CD4-positive, alpha-beta memory T cell (primary cell): ENCODE measurements around the gene RRP15. TPM values are rescaled to one million over a fixed set of nuclear protein-coding genes. Genes with fewer than 3 reads are reported as not detected.

ENCODE experiments used
- CTCF ChIA-PET: fragments of 350-600 bp; sonication (Branson Sonifier 250); formaldehyde crosslinking; loops from one replicate; lab custom pipeline; 2021; ENCODE audit warnings: inconsistent platforms; ENCODE audit not compliant: partially characterized antibody; lab: Charles Lee
- POLR2A ChIA-PET: fragments of 350-600 bp; sonication (Branson Sonifier 250); formaldehyde crosslinking; loops from one replicate; lab custom pipeline; 2021; ENCODE audit not compliant: partially characterized antibody; lab: Charles Lee
- DNase-seq, 5 donors: peaks; one replicate each; pipeline versions ENCODE4 v3.0.0 to v3.0.0-alpha.2; 2020 to 2022; ENCODE audit warnings: mixed read lengths in 1 of 5
- H3K27ac ChIP-seq: one replicate; pipeline ENCODE4 v1.7.0; 2013; ENCODE audit warnings: low read depth, low read length
- H3K27me3 ChIP-seq: 2 replicates; pipeline ENCODE4 v1.7.0; 2013; ENCODE audit warnings: mild to moderate bottlenecking, low read length, moderate library complexity; ENCODE audit not compliant: insufficient read depth
- H3K36me3 ChIP-seq: 2 replicates; pipeline ENCODE4 v1.7.0; 2013; ENCODE audit warnings: mild to moderate bottlenecking, low read length, moderate library complexity; ENCODE audit not compliant: insufficient read depth
- H3K4me1 ChIP-seq: 2 replicates; pipeline ENCODE4 v1.7.0; 2013; ENCODE audit warnings: mild to moderate bottlenecking, low read length, moderate library complexity; ENCODE audit not compliant: insufficient read depth
- H3K4me3 ChIP-seq, 2 donors: one replicate each; pipeline ENCODE4 v1.7.0; 2013; ENCODE audit warnings: low read length in 2 of 2, mild to moderate bottlenecking in 1 of 2
- H3K9me3 ChIP-seq, 2 donors: one replicate each; pipeline ENCODE4 v1.7.0; 2013; ENCODE audit warnings: low read length in 2 of 2, control low read depth in 1 of 2; ENCODE audit not compliant: control insufficient read depth in 1 of 2
- H3K27ac Mint-ChIP-seq, 7 donors: one replicate each; pipeline ENCODE4 v1.8.0; 2020 to 2021; ENCODE audit warnings: mixed read lengths in 7 of 7, mild to moderate bottlenecking in 6 of 7, inconsistent platforms in 3 of 7, moderate library complexity in 3 of 7
- H3K27me3 Mint-ChIP-seq, 2 donors: one replicate each; pipeline ENCODE4 v1.8.0; 2020 to 2021; ENCODE audit warnings: mixed read lengths in 2 of 2
- H3K36me3 Mint-ChIP-seq, 2 donors: one replicate each; pipeline ENCODE4 v1.8.0; 2020 to 2021; ENCODE audit warnings: mixed read lengths in 2 of 2, inconsistent platforms in 1 of 2, mild to moderate bottlenecking in 1 of 2
- H3K4me1 Mint-ChIP-seq, 4 donors: one replicate each; pipeline ENCODE4 v1.8.0; 2020 to 2021; ENCODE audit warnings: mixed read lengths in 4 of 4, mild to moderate bottlenecking in 1 of 4
- H3K4me3 Mint-ChIP-seq, 8 donors: one replicate each; pipeline ENCODE4 v1.8.0; 2020 to 2021; ENCODE audit warnings: mixed read lengths in 8 of 8, mild to moderate bottlenecking in 7 of 8, moderate library complexity in 6 of 8, inconsistent platforms in 3 of 8
- H3K9me3 Mint-ChIP-seq, 8 donors: one replicate each; pipeline ENCODE4 v1.8.0; 2020 to 2021; ENCODE audit warnings: mixed read lengths in 8 of 8, mild to moderate bottlenecking in 5 of 8, inconsistent platforms in 3 of 8, moderate library complexity in 1 of 8
- intact Hi-C: fragments of 100-400 bp; cut with micrococcal nuclease; formaldehyde crosslinking; loops from one replicate; pipeline ENCODE4 v1.15.1; 2023
- polyA plus RNA-seq, 2 donors: library from polyadenylated mRNA; unstranded; fragments of 300-500 nt; fragmentation: Illumina TruSeq; gene quantifications; one replicate each; pipeline ENCODE4 v1.2.3, GENCODE V29; 2021
- total RNA-seq, 2 experiments: library from RNA; stranded (reverse); gene quantifications; one replicate each; pipeline ENCODE4 v1.2.3, GENCODE V29; 2021

RRP15 gene
- total and polyA plus RNA-seq, 4 experiments from 2014 or later: 12.8 to 20.7 (median 15.5) TPM

GRCh38 chr1:218346391-218347204 lies 61.5 kb downstream of the RRP15 start:
- Histone ChIP-seq H3K9me3 (no peaks in the 10 kb centered on the region), H3K27me3 (no peaks in the 10 kb centered on the region), H3K27ac (no peak overlapping the region), H3K4me1 (peaks cover 43% of the 10 kb centered on the region), H3K4me3 (peak overlapping the region; percentile 40 to 47), H3K36me3 (no peaks in the 10 kb centered on the region)
- peaks cover 0 to 3% (median 0%) of the 10 kb centered on the region in 8 donors for H3K9me3 Mint-ChIP-seq
- ChIA-PET CTCF (interaction anchor here (1.1 to 1.2 kb wide), 2 partner anchors 11 to 25 kb away, joined by 3 read pairs; no protein-coding TSS in a partner anchor), POLR2A (interaction anchor here (2.8 kb wide), 1 partner anchor 61 kb away, joined by 7 read pairs; the partner anchor contains the start of gene RRP15)
- H3K27ac Mint-ChIP-seq: peak overlapping the region in 4 of 7 donors; percentile 37 to 89 (median 69)
- H3K4me1 Mint-ChIP-seq: peaks cover 26 to 38% (median 32%) of the 10 kb centered on the region in 4 donors
- peaks cover 0 to 7% of the 10 kb centered on the region in 2 donors for H3K36me3 Mint-ChIP-seq
- peaks cover 3 to 9% of the 10 kb centered on the region in 2 donors for H3K27me3 Mint-ChIP-seq
- DNase-seq: peak in 2 of 5 donors; percentile 7 to 8
- intact Hi-C loops: loop anchor here (5.0 kb wide), 1 partner anchor 826 kb away; the partner anchor contains the start of gene LYPLAL1
- H3K4me3 Mint-ChIP-seq: no peak overlapping the region

GRCh38 chr1:218347336-218347722 lies 62.2 kb downstream of the RRP15 start:
- no peak for DNase-seq
- intact Hi-C loops: loop anchor here (5.0 kb wide), 1 partner anchor 825 kb away; the partner anchor contains the start of gene LYPLAL1
- H3K27ac Mint-ChIP-seq: peak overlapping the region in 3 of 7 donors; percentile 33 to 49 (median 37)

GRCh38 chr1:218347723-218348627 lies 62.9 kb downstream of the RRP15 start:
- Mint-ChIP-seq H3K27me3 (peaks cover 3 to 9% of the 10 kb centered on the region in 2 donors), H3K4me3 (peak overlapping the region in 5 of 8 donors; percentile 15 to 61 (median 35)), H3K36me3 (no peaks in the 10 kb centered on the region), H3K4me1 (peaks cover 28 to 41% (median 34%) of the 10 kb centered on the region in 4 donors), H3K9me3 (peaks cover 0 to 3% (median 0%) of the 10 kb centered on the region in 8 donors), H3K27ac (peak overlapping the region in 3 of 7 donors; percentile 11 to 33 (median 19))
- ChIA-PET POLR2A (no interaction called here), CTCF (interaction anchor here (1.1 kb wide), 1 partner anchor 10 kb away, joined by 3 read pairs; no protein-coding TSS in a partner anchor)
- no peak for DNase-seq
- Histone ChIP-seq H3K27me3 (no peaks in the 10 kb centered on the region), H3K9me3 (no peaks in the 10 kb centered on the region), H3K4me1 (peaks cover 46% of the 10 kb centered on the region), H3K36me3 (no peaks in the 10 kb centered on the region), H3K4me3 (no peak overlapping the region), H3K27ac (no peak overlapping the region)
- intact Hi-C loops: loop anchor here (5.0 kb wide), 1 partner anchor 824 kb away; the partner anchor contains the start of gene LYPLAL1

More at GRCh38 chr1:218347336-218347722, 62.2 kb downstream of the RRP15 start:
- no peaks in the 10 kb centered on the region for H3K36me3 ChIP-seq
- peaks cover 46% of the 10 kb centered on the region for H3K4me1 ChIP-seq
- peaks cover 28 to 41% (median 34%) of the 10 kb centered on the region in 4 donors for H3K4me1 Mint-ChIP-seq
- H3K4me3 Mint-ChIP-seq: no peak overlapping the region
- H3K27ac ChIP-seq: no peak overlapping the region
- no peaks in the 10 kb centered on the region for H3K27me3 ChIP-seq
- CTCF ChIA-PET: interaction anchor here (1.1 to 1.2 kb wide), 2 partner anchors 11 to 25 kb away, joined by 3 read pairs; no protein-coding TSS in a partner anchor
- POLR2A ChIA-PET: interaction anchor here (2.8 kb wide), 1 partner anchor 62 kb away, joined by 7 read pairs; the partner anchor contains the start of gene RRP15
- peaks cover 0 to 3% (median 0%) of the 10 kb centered on the region in 8 donors for H3K9me3 Mint-ChIP-seq
- H3K9me3 ChIP-seq: no peaks in the 10 kb centered on the region
- peak overlapping the region in 1 of 2 donors; percentile 40 for H3K4me3 ChIP-seq
- peaks cover 3 to 9% of the 10 kb centered on the region in 2 donors for H3K27me3 Mint-ChIP-seq
- H3K36me3 Mint-ChIP-seq: peaks cover 0 to 4% of the 10 kb centered on the region in 2 donors

- H3K4me3 Mint-ChIP-seq: peak overlapping the region in 1 of 8 donors; percentile 9
- H3K27me3 ChIP-seq: no peaks in the 10 kb centered on the region
- no peaks in the 10 kb centered on the region for H3K36me3 ChIP-seq
- ChIA-PET POLR2A (no interaction called here), CTCF (no interaction called here)
- peaks cover 28 to 41% (median 34%) of the 10 kb centered on the region in 4 donors for H3K4me1 Mint-ChIP-seq
- peak overlapping the region in 1 of 7 donors; percentile 11 for H3K27ac Mint-ChIP-seq
- no peak for DNase-seq
- intact Hi-C loops: loop anchor here (5.0 kb wide), 1 partner anchor 824 kb away; the partner anchor contains the start of gene LYPLAL1
- no peak overlapping the region for H3K27ac ChIP-seq
- peaks cover 3 to 9% of the 10 kb centered on the region in 2 donors for H3K27me3 Mint-ChIP-seq
- peaks cover 0 to 3% (median 0%) of the 10 kb centered on the region in 8 donors for H3K9me3 Mint-ChIP-seq
- peaks cover 46% of the 10 kb centered on the region for H3K4me1 ChIP-seq
- no peak overlapping the region for H3K4me3 ChIP-seq
- no peaks in the 10 kb centered on the region for H3K9me3 ChIP-seq
- no peaks in the 10 kb centered on the region for H3K36me3 Mint-ChIP-seq
Measured at GRCh38 chr1:218348628-218349071, 63.6 kb downstream of the RRP15 start.

- peaks cover 3 to 9% of the 10 kb centered on the region in 2 donors for H3K27me3 Mint-ChIP-seq
- H3K36me3 ChIP-seq: no peaks in the 10 kb centered on the region
- H3K27me3 ChIP-seq: no peaks in the 10 kb centered on the region
- no peaks in the 10 kb centered on the region for H3K36me3 Mint-ChIP-seq
- peaks cover 28 to 41% (median 34%) of the 10 kb centered on the region in 4 donors for H3K4me1 Mint-ChIP-seq
- H3K4me3 Mint-ChIP-seq: peak overlapping the region in 1 of 8 donors; percentile 40
- ChIA-PET POLR2A (no interaction called here), CTCF (no interaction called here)
- no peak overlapping the region for H3K4me3 ChIP-seq
- no peak for DNase-seq
- H3K9me3 ChIP-seq: no peaks in the 10 kb centered on the region
- peaks cover 0 to 3% (median 0%) of the 10 kb centered on the region in 8 donors for H3K9me3 Mint-ChIP-seq
- no peak overlapping the region for H3K27ac Mint-ChIP-seq
- intact Hi-C loops: loop anchor here (5.0 kb wide), 1 partner anchor 823 kb away; the partner anchor contains the start of gene LYPLAL1
- peaks cover 43% of the 10 kb centered on the region for H3K4me1 ChIP-seq
- H3K27ac ChIP-seq: no peak overlapping the region
Measured at GRCh38 chr1:218349348-218350034, 64.4 kb downstream of the RRP15 start.

GRCh38 chr1:218350035-218350525 lies 65.0 kb downstream of the RRP15 start:
- peaks cover 37% of the 10 kb centered on the region for H3K4me1 ChIP-seq
- H3K27ac ChIP-seq: no peak overlapping the region
- DNase-seq: no peak
- H3K4me3 ChIP-seq: no peak overlapping the region
- Mint-ChIP-seq H3K27me3 (peaks cover 3 to 9% of the 10 kb centered on the region in 2 donors), H3K9me3 (peaks cover 0 to 3% (median 0%) of the 10 kb centered on the region in 8 donors), H3K4me3 (peak overlapping the region in 1 of 8 donors; percentile 40), H3K4me1 (peaks cover 28 to 41% (median 34%) of the 10 kb centered on the region in 4 donors), H3K27ac (no peak overlapping the region), H3K36me3 (no peaks in the 10 kb centered on the region)
- POLR2A ChIA-PET: no interaction called here
- CTCF ChIA-PET: no interaction called here
- intact Hi-C loops: no loop called here
- H3K36me3 ChIP-seq: no peaks in the 10 kb centered on the region
- H3K27me3 ChIP-seq: no peaks in the 10 kb centered on the region
- no peaks in the 10 kb centered on the region for H3K9me3 ChIP-seq
